Fibroblast of peridontal ligament (primary cell): ENCODE data around the gene MEI4.

Experiments
- DNase-seq: peaks from one replicate; pipeline ENCODE4 v3.0.0-alpha.2; 2010; ENCODE audit errors: extremely low read depth

MEI4 gene

DNA sequence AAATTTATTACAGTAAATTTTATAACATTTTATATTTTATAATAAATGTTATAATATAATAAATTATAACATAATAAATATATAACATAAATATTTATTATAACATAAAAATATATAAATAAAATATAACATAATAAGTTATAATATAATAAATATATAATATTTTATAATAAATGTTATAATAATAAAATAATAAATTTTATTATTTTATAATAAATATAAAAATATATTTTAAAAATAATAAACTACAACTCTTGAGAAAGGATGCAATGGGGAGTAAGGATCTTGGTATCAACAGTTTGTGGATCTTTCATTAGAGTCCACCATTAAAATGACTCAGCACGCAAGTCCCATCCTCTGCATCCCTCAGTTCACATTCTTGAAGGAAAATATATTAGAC, 312.6 kb downstream of the MEI4 start:
- DNase-seq, result no peak

DNA sequence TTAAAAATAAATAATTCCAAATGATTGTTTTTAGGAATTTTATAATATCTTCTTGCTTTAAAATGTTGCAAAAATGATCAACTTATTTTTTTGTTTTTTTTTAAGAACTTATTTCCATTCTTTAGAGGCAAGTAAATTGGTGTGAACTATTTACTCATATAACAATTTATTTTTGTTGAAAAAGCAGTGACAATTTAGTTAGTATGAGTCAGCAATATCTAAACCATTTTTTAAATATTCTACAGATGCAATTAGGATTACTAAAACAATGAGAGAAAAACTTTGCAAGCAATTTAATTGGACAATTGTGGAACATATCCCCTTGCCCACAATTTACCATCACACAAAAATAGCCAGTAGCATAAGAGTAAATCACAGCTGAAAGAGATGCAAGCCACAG, 319.5 kb downstream of the MEI4 start:
- DNase-seq, result no peak
